ENCODE measurements around the gene ADGB.
"Not testable (repeated sequence)": the region's sequence is repeated elsewhere in the genome, so short reads cannot be mapped to it uniquely, and the experiment has no call there.

DNA sequence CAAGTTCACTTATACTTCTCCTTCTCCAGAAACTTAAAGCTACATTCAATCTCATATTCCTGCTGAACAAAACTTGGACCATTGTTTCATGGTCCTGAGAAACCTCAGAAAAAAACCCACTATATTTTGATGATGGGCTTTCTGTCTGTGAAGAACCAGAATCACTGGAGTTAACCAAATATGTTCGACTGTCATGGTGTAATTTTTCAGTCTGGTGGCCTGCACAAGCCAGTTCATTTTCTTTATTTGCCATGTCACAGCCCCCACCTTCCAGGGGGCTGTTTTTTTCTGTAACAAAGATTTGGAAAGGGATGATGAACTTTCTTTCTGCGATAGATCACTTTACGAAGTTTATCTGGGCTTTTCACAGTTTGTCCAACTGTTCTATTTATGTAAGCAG lies 204.4 kb downstream of the ADGB start:
- TF ChIP-seq CTCF (IDR thresholded peaks at IDR 0.05; ENCODE audit: insufficient read depth, low read length, poor library complexity, severe bottlenecking); EZH2phosphoT487 (conservative IDR thresholded peaks at IDR 0.05; ENCODE audit: low read length): not testable (repeated sequence)
